Measurements from ENCODE around the gene CREB5.

The CREB5 gene

DNA sequence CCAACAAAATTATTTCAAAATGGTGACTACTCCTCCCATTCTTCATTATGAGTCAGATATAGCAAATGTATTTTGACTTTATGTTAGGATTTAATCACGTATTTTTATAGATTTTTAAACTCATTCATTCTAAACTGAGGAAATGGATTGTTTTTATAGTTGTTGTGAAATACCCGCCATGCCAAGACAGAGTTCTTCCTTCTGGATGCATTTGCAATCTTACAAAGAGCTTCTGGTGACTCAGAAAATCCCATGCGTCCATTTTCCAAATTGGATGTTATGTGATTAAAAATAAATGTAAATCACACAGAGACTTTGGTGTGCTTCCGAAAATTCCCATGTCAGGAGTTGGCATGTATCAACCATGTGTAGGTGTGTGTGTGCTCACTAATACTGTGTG is 366.5 kb downstream of the CREB5 start:
- ATAC-seq: no peak
- no peak for TF ChIP-seq ZFP3 (CRISPR knock-in tag; IDR thresholded peaks at IDR 0.05)
- TF ChIP-seq TCF4 (CRISPR knock-in tag; IDR thresholded peaks at IDR 0.05; ENCODE audit: borderline replicate concordance): no peak
- TF ChIP-seq OSR1 (CRISPR knock-in tag; IDR thresholded peaks at IDR 0.05): no peak
- TF ChIP-seq CREB5 (CRISPR knock-in tag; IDR thresholded peaks at IDR 0.05; ENCODE audit: low read depth): no peak
- TF ChIP-seq PPARA (CRISPR knock-in tag; IDR thresholded peaks at IDR 0.05; ENCODE audit: borderline replicate concordance): no peak
- no peak for TF ChIP-seq CSDC2 (CRISPR knock-in tag; IDR thresholded peaks at IDR 0.05)
- TF ChIP-seq, protein P1, sequence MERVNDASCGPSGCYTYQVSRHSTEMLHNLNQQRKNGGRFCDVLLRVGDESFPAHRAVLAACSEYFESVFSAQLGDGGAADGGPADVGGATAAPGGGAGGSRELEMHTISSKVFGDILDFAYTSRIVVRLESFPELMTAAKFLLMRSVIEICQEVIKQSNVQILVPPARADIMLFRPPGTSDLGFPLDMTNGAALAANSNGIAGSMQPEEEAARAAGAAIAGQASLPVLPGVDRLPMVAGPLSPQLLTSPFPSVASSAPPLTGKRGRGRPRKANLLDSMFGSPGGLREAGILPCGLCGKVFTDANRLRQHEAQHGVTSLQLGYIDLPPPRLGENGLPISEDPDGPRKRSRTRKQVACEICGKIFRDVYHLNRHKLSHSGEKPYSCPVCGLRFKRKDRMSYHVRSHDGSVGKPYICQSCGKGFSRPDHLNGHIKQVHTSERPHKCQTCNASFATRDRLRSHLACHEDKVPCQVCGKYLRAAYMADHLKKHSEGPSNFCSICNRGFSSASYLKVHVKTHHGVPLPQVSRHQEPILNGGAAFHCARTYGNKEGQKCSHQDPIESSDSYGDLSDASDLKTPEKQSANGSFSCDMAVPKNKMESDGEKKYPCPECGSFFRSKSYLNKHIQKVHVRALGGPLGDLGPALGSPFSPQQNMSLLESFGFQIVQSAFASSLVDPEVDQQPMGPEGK (CRISPR knock-in tag; IDR thresholded peaks at IDR 0.05; ENCODE audit: borderline replicate concordance): no peak
- TF ChIP-seq ZNF8 (CRISPR knock-in tag; IDR thresholded peaks at IDR 0.05): no peak
- TF ChIP-seq TOX (CRISPR knock-in tag; IDR thresholded peaks at IDR 0.05; ENCODE audit: borderline replicate concordance): no peak
- TF ChIP-seq POU6F1 (CRISPR knock-in tag; IDR thresholded peaks at IDR 0.05; ENCODE audit: borderline replicate concordance, low read depth): no peak
- no peak for TF ChIP-seq ZNF565 (CRISPR knock-in tag; conservative IDR thresholded peaks at IDR 0.05; ENCODE audit: low read depth)
- TF ChIP-seq ARNTL (CRISPR knock-in tag; IDR thresholded peaks at IDR 0.05; ENCODE audit: borderline replicate concordance, low read depth): no peak
- TF ChIP-seq TSHZ2 (CRISPR knock-in tag; IDR thresholded peaks at IDR 0.05): no peak
- no peak for TF ChIP-seq SNAI2 (CRISPR knock-in tag; IDR thresholded peaks at IDR 0.05)
- TF ChIP-seq, protein P2, sequence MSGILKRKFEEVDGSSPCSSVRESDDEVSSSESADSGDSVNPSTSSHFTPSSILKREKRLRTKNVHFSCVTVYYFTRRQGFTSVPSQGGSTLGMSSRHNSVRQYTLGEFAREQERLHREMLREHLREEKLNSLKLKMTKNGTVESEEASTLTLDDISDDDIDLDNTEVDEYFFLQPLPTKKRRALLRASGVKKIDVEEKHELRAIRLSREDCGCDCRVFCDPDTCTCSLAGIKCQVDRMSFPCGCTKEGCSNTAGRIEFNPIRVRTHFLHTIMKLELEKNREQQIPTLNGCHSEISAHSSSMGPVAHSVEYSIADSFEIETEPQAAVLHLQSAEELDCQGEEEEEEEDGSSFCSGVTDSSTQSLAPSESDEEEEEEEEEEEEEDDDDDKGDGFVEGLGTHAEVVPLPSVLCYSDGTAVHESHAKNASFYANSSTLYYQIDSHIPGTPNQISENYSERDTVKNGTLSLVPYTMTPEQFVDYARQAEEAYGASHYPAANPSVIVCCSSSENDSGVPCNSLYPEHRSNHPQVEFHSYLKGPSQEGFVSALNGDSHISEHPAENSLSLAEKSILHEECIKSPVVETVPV (CRISPR knock-in tag; IDR thresholded peaks at IDR 0.05): no peak

DNA sequence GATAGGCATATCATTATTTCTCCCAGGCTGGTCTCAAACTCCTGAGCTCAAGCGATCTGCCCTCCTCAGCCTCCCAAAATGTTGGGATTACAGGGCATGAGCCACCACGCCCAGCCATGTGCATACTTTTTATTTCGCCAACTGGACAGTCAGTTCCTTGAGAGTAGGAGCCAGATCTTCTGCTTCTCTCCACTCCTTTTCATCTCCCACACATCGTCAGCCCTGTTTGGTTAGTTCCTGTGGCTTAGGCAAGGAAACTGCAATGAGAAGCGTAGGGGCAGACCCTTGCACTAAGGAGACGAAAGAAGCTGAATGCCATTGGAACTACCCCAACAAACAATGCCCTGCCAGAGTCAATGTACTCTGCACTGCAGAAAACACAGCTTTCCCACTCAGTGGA is 367.6 kb downstream of the CREB5 start:
- TF ChIP-seq ARNTL (CRISPR knock-in tag; IDR thresholded peaks at IDR 0.05; ENCODE audit: borderline replicate concordance, low read depth) (no peak), SNAI2 (CRISPR knock-in tag; IDR thresholded peaks at IDR 0.05) (no peak), CREB5 (CRISPR knock-in tag; IDR thresholded peaks at IDR 0.05; ENCODE audit: low read depth) (no peak), ESRRG (CRISPR knock-in tag; IDR thresholded peaks at IDR 0.05) (no peak), ZNF8 (CRISPR knock-in tag; IDR thresholded peaks at IDR 0.05) (no peak), RARB (CRISPR knock-in tag; IDR thresholded peaks at IDR 0.05) (no peak), GLIS3 (CRISPR knock-in tag; IDR thresholded peaks at IDR 0.05) (no peak), BACH2 (CRISPR knock-in tag; IDR thresholded peaks at IDR 0.05; ENCODE audit: borderline replicate concordance) (no peak)
- ATAC-seq: no peak

- ATAC-seq: no peak
- TF ChIP-seq ISL1 (CRISPR knock-in tag; IDR thresholded peaks at IDR 0.05) (no peak), BACH2 (CRISPR knock-in tag; IDR thresholded peaks at IDR 0.05; ENCODE audit: borderline replicate concordance) (no peak), GLIS3 (CRISPR knock-in tag; IDR thresholded peaks at IDR 0.05) (no peak), CSDC2 (CRISPR knock-in tag; IDR thresholded peaks at IDR 0.05) (no peak), CREB5 (CRISPR knock-in tag; IDR thresholded peaks at IDR 0.05; ENCODE audit: low read depth) (no peak), ZFP30 (CRISPR knock-in tag; IDR thresholded peaks at IDR 0.05) (no peak), ARNTL (CRISPR knock-in tag; IDR thresholded peaks at IDR 0.05; ENCODE audit: borderline replicate concordance, low read depth) (no peak), TCF4 (CRISPR knock-in tag; IDR thresholded peaks at IDR 0.05; ENCODE audit: borderline replicate concordance) (no peak), ZNF565 (CRISPR knock-in tag; conservative IDR thresholded peaks at IDR 0.05; ENCODE audit: low read depth) (no peak), PPARA (CRISPR knock-in tag; IDR thresholded peaks at IDR 0.05; ENCODE audit: borderline replicate concordance) (no peak), SNAI2 (CRISPR knock-in tag; IDR thresholded peaks at IDR 0.05) (no peak)
- TF ChIP-seq, protein P1 (CRISPR knock-in tag; IDR thresholded peaks at IDR 0.05; ENCODE audit: borderline replicate concordance): no peak
- TF ChIP-seq, protein P2 (CRISPR knock-in tag; IDR thresholded peaks at IDR 0.05): no peak
Measured at GRCh38 chr7:28782362-28782761, 370.0 kb downstream of the CREB5 start.

Data from SK-N-SH treated with all-trans-retinoic acid at 6 μM for 48 hours (cell line).